PC-3 (cell line): ENCODE data around the gene SQOR. TPM values are rescaled to one million over a fixed set of nuclear protein-coding genes. Genes with fewer than 3 reads are reported as not detected.

ENCODE experiments used
- ATAC-seq: fragments of 200-7000 bp; cut with Tn5 transposase; 2 replicates; pipeline ENCODE4 v1.9.1; 2020; ENCODE audit warnings: mild to moderate bottlenecking, moderate library complexity
- BruUV-seq: library from RNA; stranded (reverse); fragments of 400-500 nt; replicated peaks from 2 replicates; lab custom pipeline; 2021; lab: Mats Ljungman, UMichigan
- CTCF ChIA-PET: fragments of 300-600 bp; sonication (Branson Sonifier 250); formaldehyde crosslinking; loops from one replicate; lab custom pipeline; 2022; ENCODE audit warnings: antibody characterized with exemption; lab: Charles Lee
- POLR2A ChIA-PET: fragments of 300-600 bp; sonication (Branson Sonifier 250); formaldehyde crosslinking; loops from one replicate; lab custom pipeline; 2022; ENCODE audit warnings: antibody characterized with exemption; ENCODE audit not compliant: unreplicated experiment; lab: Charles Lee
- DNase-seq: peaks from one replicate; pipeline ENCODE4 v3.0.0-alpha.2; 2015
- H2AFZ ChIP-seq: fragments of 300-600 bp; sonication (generic); 2 replicates; pipeline ENCODE4 v1.6.0; 2016; ENCODE audit warnings: antibody characterized with exemption, low read length
- H3F3A ChIP-seq: fragments of 300-600 bp; sonication (generic); one replicate; pipeline ENCODE4 v1.6.0; 2017; ENCODE audit warnings: antibody characterized with exemption, low read length, control low read depth, mild to moderate bottlenecking; ENCODE audit not compliant: unreplicated experiment
- H3K27ac ChIP-seq: fragments of 300-600 bp; sonication (generic); 2 replicates; pipeline ENCODE4 v1.5.1; 2016; ENCODE audit warnings: mild to moderate bottlenecking, low read length
- H3K27me3 ChIP-seq: fragments of 300-600 bp; sonication (generic); 2 replicates; pipeline ENCODE4 v1.6.1; 2016; ENCODE audit warnings: low read length, mixed read lengths
- H3K36me3 ChIP-seq: fragments of 300-600 bp; sonication (generic); 2 replicates; pipeline ENCODE4 v1.6.1; 2016; ENCODE audit warnings: low read depth, mixed run types, low read length, mixed read lengths
- H3K4me1 ChIP-seq: fragments of 300-600 bp; sonication (generic); 2 replicates; pipeline ENCODE4 v1.5.1; 2016; ENCODE audit warnings: low read length; ENCODE audit not compliant: insufficient read depth
- H3K4me2 ChIP-seq: fragments of 300-600 bp; sonication (generic); 2 replicates; pipeline ENCODE4 v1.6.0; 2016; ENCODE audit warnings: low read length
- H3K4me3 ChIP-seq: fragments of 300-600 bp; sonication (generic); 2 replicates; pipeline ENCODE4 v1.5.1; 2016; ENCODE audit warnings: mild to moderate bottlenecking, low read length, mixed read lengths
- H3K79me2 ChIP-seq: fragments of 300-600 bp; sonication (generic); 2 replicates; pipeline ENCODE4 v1.6.1; 2017; ENCODE audit warnings: low read length, mixed read lengths
- H3K9ac ChIP-seq: fragments of 300-600 bp; sonication (generic); 2 replicates; pipeline ENCODE4 v1.6.0; 2016; ENCODE audit warnings: mild to moderate bottlenecking, low read length
- H3K9me2 ChIP-seq: fragments of 300-600 bp; sonication (generic); replicated peaks from 2 replicates; pipeline ENCODE4 v1.6.1; 2016; ENCODE audit warnings: mixed run types, low read length, mixed read lengths
- H3K9me3 ChIP-seq: fragments of 300-600 bp; sonication (generic); 2 replicates; pipeline ENCODE4 v1.6.1; 2016; ENCODE audit warnings: low read length, mixed read lengths
- H4K20me1 ChIP-seq: fragments of 300-600 bp; sonication (generic); 2 replicates; pipeline ENCODE4 v1.6.1; 2016; ENCODE audit warnings: low read length, mixed read lengths
- EZH2 ChIP-seq: fragments of 300-600 bp; sonication (generic); IDR thresholded peaks from one replicate; pipeline ENCODE4 v1.6.1; 2017; ENCODE audit warnings: antibody characterized with exemption, mild to moderate bottlenecking, low read length; ENCODE audit not compliant: unreplicated experiment
- EZH2phosphoT487 ChIP-seq: fragments of 300-600 bp; sonication (generic); IDR thresholded peaks from 2 replicates; pipeline ENCODE4 v1.6.1; 2018; ENCODE audit warnings: mild to moderate bottlenecking, antibody characterized with exemption, low read length, borderline replicate concordance
- intact Hi-C: fragments of 100-400 bp; cut with micrococcal nuclease; formaldehyde crosslinking; loops from 2 replicates; pipeline ENCODE4 v1.9.0; 2023
- total RNA-seq: library from RNA; depleted of rRNA; stranded (reverse); fragments of >200 nt; gene quantifications from 2 replicates; pipeline ENCODE4 v1.2.3, GENCODE V29; 2014
- TF ChIP-seq, protein P1 (sequence below): fragments of 300-600 bp; sonication (generic); conservative IDR thresholded peaks from 2 replicates; pipeline ENCODE4 v1.5.1; 2017; ENCODE audit warnings: antibody characterized with exemption, low read depth, mild to moderate bottlenecking, low read length

The SQOR gene
- total RNA-seq, 1 experiment from 2014 or later = 86.1 TPM

DNA sequence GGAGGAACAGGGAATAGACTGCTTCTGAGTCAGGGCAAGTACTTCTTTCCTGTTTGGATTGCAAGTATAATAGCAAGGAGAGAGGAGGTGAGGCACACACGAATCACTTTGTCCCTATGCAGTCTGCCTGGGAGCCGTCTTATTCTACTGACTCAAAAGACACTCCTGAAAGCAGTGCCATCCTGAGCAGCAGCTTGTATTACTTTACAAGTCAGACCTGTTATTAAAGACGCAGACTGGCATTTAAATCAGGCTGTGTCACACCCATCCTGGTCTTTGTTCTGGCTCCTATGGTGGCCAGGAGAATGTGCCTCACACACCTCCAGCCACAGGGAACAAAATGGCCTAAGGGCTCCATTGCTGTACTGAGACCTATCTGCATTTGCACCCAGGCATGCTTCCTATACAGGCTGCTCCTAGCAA, 17.9 kb upstream of the SQOR start:
- no peaks in the 10 kb centered on the region for H3F3A ChIP-seq
- H3K9ac ChIP-seq = no peak overlapping the region
- ATAC-seq (peak; percentile 67), DNase-seq (peak; percentile 49)
- no peak overlapping the region for H3K4me3 ChIP-seq
- H3K27me3 ChIP-seq = no peaks in the 10 kb centered on the region
- H2AFZ ChIP-seq = peak overlapping the region; percentile 43
- H3K36me3 ChIP-seq = no peaks in the 10 kb centered on the region
- H3K9me2 ChIP-seq = no peaks in the 10 kb centered on the region
- TF ChIP-seq EZH2phosphoT487 (no peak), EZH2 (no peak)
- TF ChIP-seq, protein P1, sequence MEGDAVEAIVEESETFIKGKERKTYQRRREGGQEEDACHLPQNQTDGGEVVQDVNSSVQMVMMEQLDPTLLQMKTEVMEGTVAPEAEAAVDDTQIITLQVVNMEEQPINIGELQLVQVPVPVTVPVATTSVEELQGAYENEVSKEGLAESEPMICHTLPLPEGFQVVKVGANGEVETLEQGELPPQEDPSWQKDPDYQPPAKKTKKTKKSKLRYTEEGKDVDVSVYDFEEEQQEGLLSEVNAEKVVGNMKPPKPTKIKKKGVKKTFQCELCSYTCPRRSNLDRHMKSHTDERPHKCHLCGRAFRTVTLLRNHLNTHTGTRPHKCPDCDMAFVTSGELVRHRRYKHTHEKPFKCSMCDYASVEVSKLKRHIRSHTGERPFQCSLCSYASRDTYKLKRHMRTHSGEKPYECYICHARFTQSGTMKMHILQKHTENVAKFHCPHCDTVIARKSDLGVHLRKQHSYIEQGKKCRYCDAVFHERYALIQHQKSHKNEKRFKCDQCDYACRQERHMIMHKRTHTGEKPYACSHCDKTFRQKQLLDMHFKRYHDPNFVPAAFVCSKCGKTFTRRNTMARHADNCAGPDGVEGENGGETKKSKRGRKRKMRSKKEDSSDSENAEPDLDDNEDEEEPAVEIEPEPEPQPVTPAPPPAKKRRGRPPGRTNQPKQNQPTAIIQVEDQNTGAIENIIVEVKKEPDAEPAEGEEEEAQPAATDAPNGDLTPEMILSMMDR = no peak
- POLR2A ChIA-PET = no interaction called here
- intact Hi-C loops = no loop called here
- peaks cover 23% of the 10 kb centered on the region for H3K4me1 ChIP-seq
- H3K4me2 ChIP-seq = no peak overlapping the region
- H3K27ac ChIP-seq = peak overlapping the region; percentile 55
- no peaks in the 10 kb centered on the region for H3K9me3 ChIP-seq
- BruUV-seq = no TSS peak
- H3K79me2 ChIP-seq = no peaks in the 10 kb centered on the region
- CTCF ChIA-PET = no interaction called here
- H4K20me1 ChIP-seq = no peaks in the 10 kb centered on the region

DNA sequence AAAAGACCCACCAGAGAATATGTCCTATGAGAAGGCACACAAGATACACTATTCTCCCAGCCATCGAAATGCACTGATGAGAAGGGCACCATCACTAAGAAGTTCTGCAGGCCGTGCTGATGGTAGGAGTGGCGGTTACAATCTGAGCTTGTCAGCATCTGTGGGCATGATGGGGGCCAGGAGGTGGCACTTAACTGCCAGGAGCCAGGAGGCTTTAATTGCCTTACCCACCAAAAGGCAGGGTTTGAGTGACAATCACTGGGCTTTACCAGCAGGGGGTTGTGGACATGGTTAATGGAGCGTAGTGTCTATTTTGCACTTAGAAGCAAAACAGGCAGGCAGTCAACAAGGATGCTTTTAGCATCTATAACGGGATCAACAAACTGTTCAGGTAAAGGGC, 16.0 kb upstream of the SQOR start:
- Histone ChIP-seq H3K79me2 (no peaks in the 10 kb centered on the region), H3K9ac (no peak overlapping the region), H3K27me3 (no peaks in the 10 kb centered on the region), H2AFZ (no peak overlapping the region), H3K36me3 (no peaks in the 10 kb centered on the region), H3F3A (no peaks in the 10 kb centered on the region), H3K27ac (no peak overlapping the region), H3K9me3 (no peaks in the 10 kb centered on the region), H3K4me3 (no peak overlapping the region), H3K4me2 (no peak overlapping the region), H4K20me1 (no peaks in the 10 kb centered on the region), H3K9me2 (no peaks in the 10 kb centered on the region), H3K4me1 (peaks cover 14% of the 10 kb centered on the region)
- ATAC-seq (no peak), DNase-seq (no peak)
- TF ChIP-seq, protein P1 = peak; percentile 22; the same call in 1 of the 2 replicates
- TF ChIP-seq EZH2phosphoT487 = no peak
- POLR2A ChIA-PET = no interaction called here
- CTCF ChIA-PET = interaction anchor here (0.6 kb wide), 1 partner anchor 111 kb away, joined by 4 read pairs; no protein-coding TSS in a partner anchor
- no TSS peak for BruUV-seq
- intact Hi-C loops = no loop called here

- Histone ChIP-seq H3K27me3 (no peaks in the 10 kb centered on the region), H3K9me2 (no peaks in the 10 kb centered on the region), H2AFZ (no peak overlapping the region), H3K9ac (no peak overlapping the region), H3F3A (no peaks in the 10 kb centered on the region), H3K27ac (no peak overlapping the region), H3K4me1 (peaks cover 10% of the 10 kb centered on the region), H3K4me3 (no peak overlapping the region), H3K4me2 (no peak overlapping the region), H3K9me3 (no peaks in the 10 kb centered on the region; the same call in 1 of the 2 replicates), H4K20me1 (no peaks in the 10 kb centered on the region), H3K36me3 (no peaks in the 10 kb centered on the region), H3K79me2 (no peaks in the 10 kb centered on the region)
- ChIA-PET CTCF (no interaction called here), POLR2A (no interaction called here)
- no peak for DNase-seq
- TF ChIP-seq EZH2phosphoT487 (no peak), EZH2 (no peak)
- TF ChIP-seq, protein P1 = no peak
- no peak for ATAC-seq
- intact Hi-C loops = no loop called here
- no TSS peak for BruUV-seq
Observed at GRCh38 chr15:45628136-45628535, 6.7 kb upstream of the SQOR start.
